ENCODE data around the gene TTYH2.

Gene TTYH2

GRCh38 chr17:74201948-74202347 lies 11.4 kb upstream of the TTYH2 start:
- Histone ChIP-seq H3K9me3 (no peaks in the 10 kb centered on the region), H3K4me1 (peaks cover 0 to 40% (median 25%) of the 10 kb centered on the region in 4 donors), H3K27me3 (peaks cover 0 to 55% of the 10 kb centered on the region in 2 donors), H3K27ac (no peak overlapping the region), H3K4me3 (no peak overlapping the region), H3K36me3 (peaks cover 0 to 22% (median 14%) of the 10 kb centered on the region in 3 donors)
- no peak for DNase-seq
- TF ChIP-seq, protein P1, sequence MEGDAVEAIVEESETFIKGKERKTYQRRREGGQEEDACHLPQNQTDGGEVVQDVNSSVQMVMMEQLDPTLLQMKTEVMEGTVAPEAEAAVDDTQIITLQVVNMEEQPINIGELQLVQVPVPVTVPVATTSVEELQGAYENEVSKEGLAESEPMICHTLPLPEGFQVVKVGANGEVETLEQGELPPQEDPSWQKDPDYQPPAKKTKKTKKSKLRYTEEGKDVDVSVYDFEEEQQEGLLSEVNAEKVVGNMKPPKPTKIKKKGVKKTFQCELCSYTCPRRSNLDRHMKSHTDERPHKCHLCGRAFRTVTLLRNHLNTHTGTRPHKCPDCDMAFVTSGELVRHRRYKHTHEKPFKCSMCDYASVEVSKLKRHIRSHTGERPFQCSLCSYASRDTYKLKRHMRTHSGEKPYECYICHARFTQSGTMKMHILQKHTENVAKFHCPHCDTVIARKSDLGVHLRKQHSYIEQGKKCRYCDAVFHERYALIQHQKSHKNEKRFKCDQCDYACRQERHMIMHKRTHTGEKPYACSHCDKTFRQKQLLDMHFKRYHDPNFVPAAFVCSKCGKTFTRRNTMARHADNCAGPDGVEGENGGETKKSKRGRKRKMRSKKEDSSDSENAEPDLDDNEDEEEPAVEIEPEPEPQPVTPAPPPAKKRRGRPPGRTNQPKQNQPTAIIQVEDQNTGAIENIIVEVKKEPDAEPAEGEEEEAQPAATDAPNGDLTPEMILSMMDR (IDR thresholded peaks at IDR 0.05), result no peak
- intact Hi-C loops (cut with DNase I; ENCODE audit: low total_unique reads), result loop anchor here (10.0 kb wide), 2 partner anchors 573 to 1117 kb away; partner anchors contain the start of gene NAT9

DNA sequence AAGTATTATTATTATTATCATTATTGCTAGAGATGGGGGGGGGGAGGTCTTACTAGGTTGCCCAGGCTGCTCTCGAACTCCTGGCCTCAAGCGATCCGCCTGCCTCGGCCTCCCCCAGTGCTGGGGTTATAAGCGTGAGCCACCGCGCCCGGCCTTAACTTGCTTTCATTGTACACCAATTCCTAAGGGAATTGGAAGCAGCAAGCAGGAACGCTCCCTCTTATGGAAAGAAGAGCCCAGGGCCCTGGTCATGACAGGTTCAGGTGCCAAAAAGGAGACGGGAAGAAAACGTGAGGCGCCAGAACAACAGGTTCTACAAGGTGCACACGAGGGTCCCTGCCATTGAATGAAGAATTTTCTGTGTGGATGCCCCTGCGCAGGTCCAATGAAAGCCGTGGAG lies 10.4 kb upstream of the TTYH2 start:
- intact Hi-C loops (cut with DNase I; ENCODE audit: low total_unique reads), result loop anchor here (10.0 kb wide), 2 partner anchors 572 to 1118 kb away; partner anchors contain the start of gene NAT9
- Histone ChIP-seq H3K27ac (no peak overlapping the region), H3K4me3 (peak overlapping the region; percentile 77 to 93), H3K4me1 (peaks cover 0 to 46% (median 29%) of the 10 kb centered on the region in 4 donors), H3K36me3 (peaks cover 0 to 32% (median 20%) of the 10 kb centered on the region in 3 donors), H3K27me3 (peaks cover 0 to 45% of the 10 kb centered on the region in 2 donors), H3K9me3 (no peaks in the 10 kb centered on the region)
- no peak for DNase-seq
- TF ChIP-seq, protein P1 (IDR thresholded peaks at IDR 0.05), result no peak

DNA sequence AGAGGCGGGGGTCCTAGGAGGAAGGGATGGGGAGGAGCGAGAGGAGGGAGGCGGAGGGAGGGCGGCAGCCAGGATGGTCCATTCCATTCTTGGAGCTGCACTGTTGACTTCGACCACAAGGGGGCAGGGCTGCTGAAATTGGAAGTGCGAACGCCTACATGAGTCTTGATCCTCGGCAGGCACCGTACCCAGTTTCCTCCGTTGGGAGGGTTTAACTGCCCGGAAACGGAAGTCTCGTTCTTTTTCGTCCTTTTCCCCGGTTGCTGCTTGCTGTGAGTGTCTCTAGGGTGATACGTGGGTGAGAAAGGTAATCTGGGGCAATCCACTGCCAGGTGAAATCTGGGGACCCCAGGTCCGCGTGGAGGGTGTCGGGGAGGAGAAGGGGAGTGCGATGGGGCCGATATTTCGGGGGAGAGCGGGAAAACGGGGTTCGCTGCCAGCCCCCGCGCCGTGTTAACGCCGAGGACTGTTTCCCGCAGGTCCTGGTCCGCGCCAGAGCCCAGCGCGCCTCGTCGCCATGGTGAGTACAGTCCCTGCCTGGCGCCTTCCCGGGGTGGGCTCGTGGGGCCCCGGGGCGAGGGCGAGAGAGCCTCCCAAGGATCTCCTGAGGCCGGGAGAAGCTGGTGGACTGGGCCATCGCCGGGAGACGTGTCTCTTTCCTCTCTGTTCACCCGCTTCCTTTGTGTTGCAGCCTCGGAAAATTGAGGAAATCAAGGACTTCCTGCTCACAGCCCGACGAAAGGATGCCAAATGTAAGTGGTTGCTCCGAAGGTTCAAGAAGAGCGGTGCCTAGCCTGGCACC lies 9.7 kb upstream of the TTYH2 start, which contains the start of gene RPL38:
Gene RPL38 (plus strand): TSS at position 240 of the 802 bp plus-strand sequence. CDS start 278 bp downstream, at position 518.
- TF ChIP-seq, protein P1 (IDR thresholded peaks at IDR 0.05), result peak; percentile 93 to 97
- DNase-seq, result peak; percentile 95 to 97
- H3K27me3 ChIP-seq, result peaks cover 0 to 38% of the 10 kb centered on the region in 2 donors
- peaks cover 0 to 39% (median 27%) of the 10 kb centered on the region in 3 donors for H3K36me3 ChIP-seq
- H3K4me1 ChIP-seq, result peaks cover 0 to 46% (median 29%) of the 10 kb centered on the region in 4 donors
- peak within 1 kb of the TSS; percentile 77 to 93 for H3K4me3 ChIP-seq
- intact Hi-C loops (cut with DNase I; ENCODE audit: low total_unique reads), result loop anchor here (10.0 kb wide), 2 partner anchors 571 to 1119 kb away; partner anchors contain the start of gene NAT9
- H3K27ac ChIP-seq, result peak within 1 kb of the TSS; percentile 79 to 80
- no peaks in the 10 kb centered on the region for H3K9me3 ChIP-seq

- intact Hi-C loops (cut with DNase I; ENCODE audit: low total_unique reads), result loop anchor here (10.0 kb wide), 2 partner anchors 570 to 1120 kb away; partner anchors contain the start of gene NAT9
- Histone ChIP-seq H3K27ac (peak overlapping the region; percentile 79 to 80), H3K9me3 (no peaks in the 10 kb centered on the region), H3K4me1 (peaks cover 0 to 44% (median 28%) of the 10 kb centered on the region in 4 donors), H3K4me3 (peak overlapping the region; percentile 77 to 93), H3K27me3 (peaks cover 0 to 32% of the 10 kb centered on the region in 2 donors), H3K36me3 (peaks cover 6 to 48% (median 35%) of the 10 kb centered on the region in 3 donors)
- TF ChIP-seq, protein P1 (IDR thresholded peaks at IDR 0.05), result no peak
- no peak for DNase-seq
These were observed 8.9 kb upstream of the TTYH2 start for GRCh38 chr17:74204474-74204873.

DNA sequence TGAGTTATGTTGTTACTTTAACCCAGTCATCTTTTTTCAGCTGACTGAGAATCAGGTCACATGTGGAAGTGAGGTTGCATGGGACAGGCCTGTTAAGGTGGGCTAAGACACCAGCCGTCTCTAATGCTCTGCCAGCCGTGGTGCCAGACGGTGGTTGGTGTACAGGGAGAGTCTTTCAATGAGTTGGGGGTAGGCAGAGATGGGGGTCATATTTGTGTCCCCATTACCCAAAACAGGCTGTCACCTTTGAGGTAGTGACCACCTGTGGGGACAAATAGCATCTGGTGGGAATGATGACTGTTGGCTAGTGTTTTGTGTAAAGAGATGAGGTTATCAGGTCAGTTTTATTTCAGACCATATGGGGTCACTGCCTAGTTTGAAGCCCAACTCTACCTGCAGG lies 8.1 kb upstream of the TTYH2 start:
- intact Hi-C loops (cut with DNase I; ENCODE audit: low total_unique reads), result loop anchor here (5.0 to 10.0 kb wide), 3 partner anchors 157 to 1120 kb away; partner anchors contain the start of genes BTBD17 and NAT9
- H3K27ac ChIP-seq, result no peak overlapping the region
- peaks cover 0 to 25% of the 10 kb centered on the region in 2 donors for H3K27me3 ChIP-seq
- DNase-seq, result no peak
- H3K36me3 ChIP-seq, result peaks cover 13 to 56% (median 43%) of the 10 kb centered on the region in 3 donors
- TF ChIP-seq, protein P1 (IDR thresholded peaks at IDR 0.05), result no peak
- H3K9me3 ChIP-seq, result no peaks in the 10 kb centered on the region
- no peak overlapping the region for H3K4me3 ChIP-seq
- peaks cover 0 to 44% (median 28%) of the 10 kb centered on the region in 4 donors for H3K4me1 ChIP-seq
